ENCODE measurements around the gene MELTF.

Gene MELTF

DNA sequence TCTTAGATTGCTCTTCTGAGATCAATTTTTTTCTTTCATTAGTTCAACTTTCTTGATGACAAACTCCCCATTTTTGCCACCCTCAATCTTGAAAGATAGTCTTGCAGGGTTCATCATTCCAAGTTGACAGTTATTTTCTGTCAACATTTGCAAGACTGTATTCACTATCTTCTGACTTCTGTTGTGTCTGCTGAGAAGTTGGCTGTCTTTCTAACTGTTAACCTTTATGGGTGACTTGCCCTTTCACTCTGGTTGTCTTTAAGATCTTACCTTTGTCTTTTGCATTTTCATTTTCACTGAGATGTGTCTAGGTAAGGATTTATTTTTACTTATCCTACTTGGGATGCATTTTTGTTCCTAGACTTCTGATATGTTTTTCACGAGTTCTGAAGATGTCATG is 46.4 kb downstream of the MELTF start:
- no peak for TF ChIP-seq ARNTL (CRISPR knock-in tag; IDR thresholded peaks at IDR 0.05; ENCODE audit: borderline replicate concordance, low read depth)
- TF ChIP-seq, protein P1, sequence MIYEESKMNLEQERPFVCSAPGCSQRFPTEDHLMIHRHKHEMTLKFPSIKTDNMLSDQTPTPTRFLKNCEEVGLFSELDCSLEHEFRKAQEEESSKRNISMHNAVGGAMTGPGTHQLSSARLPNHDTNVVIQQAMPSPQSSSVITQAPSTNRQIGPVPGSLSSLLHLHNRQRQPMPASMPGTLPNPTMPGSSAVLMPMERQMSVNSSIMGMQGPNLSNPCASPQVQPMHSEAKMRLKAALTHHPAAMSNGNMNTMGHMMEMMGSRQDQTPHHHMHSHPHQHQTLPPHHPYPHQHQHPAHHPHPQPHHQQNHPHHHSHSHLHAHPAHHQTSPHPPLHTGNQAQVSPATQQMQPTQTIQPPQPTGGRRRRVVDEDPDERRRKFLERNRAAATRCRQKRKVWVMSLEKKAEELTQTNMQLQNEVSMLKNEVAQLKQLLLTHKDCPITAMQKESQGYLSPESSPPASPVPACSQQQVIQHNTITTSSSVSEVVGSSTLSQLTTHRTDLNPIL (CRISPR knock-in tag; IDR thresholded peaks at IDR 0.05; ENCODE audit: low read depth): no peak
- TF ChIP-seq, protein P2, sequence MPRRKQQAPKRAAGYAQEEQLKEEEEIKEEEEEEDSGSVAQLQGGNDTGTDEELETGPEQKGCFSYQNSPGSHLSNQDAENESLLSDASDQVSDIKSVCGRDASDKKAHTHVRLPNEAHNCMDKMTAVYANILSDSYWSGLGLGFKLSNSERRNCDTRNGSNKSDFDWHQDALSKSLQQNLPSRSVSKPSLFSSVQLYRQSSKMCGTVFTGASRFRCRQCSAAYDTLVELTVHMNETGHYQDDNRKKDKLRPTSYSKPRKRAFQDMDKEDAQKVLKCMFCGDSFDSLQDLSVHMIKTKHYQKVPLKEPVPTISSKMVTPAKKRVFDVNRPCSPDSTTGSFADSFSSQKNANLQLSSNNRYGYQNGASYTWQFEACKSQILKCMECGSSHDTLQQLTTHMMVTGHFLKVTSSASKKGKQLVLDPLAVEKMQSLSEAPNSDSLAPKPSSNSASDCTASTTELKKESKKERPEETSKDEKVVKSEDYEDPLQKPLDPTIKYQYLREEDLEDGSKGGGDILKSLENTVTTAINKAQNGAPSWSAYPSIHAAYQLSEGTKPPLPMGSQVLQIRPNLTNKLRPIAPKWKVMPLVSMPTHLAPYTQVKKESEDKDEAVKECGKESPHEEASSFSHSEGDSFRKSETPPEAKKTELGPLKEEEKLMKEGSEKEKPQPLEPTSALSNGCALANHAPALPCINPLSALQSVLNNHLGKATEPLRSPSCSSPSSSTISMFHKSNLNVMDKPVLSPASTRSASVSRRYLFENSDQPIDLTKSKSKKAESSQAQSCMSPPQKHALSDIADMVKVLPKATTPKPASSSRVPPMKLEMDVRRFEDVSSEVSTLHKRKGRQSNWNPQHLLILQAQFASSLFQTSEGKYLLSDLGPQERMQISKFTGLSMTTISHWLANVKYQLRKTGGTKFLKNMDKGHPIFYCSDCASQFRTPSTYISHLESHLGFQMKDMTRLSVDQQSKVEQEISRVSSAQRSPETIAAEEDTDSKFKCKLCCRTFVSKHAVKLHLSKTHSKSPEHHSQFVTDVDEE (CRISPR knock-in tag; IDR thresholded peaks at IDR 0.05): no peak
- ATAC-seq: no peak

DNA sequence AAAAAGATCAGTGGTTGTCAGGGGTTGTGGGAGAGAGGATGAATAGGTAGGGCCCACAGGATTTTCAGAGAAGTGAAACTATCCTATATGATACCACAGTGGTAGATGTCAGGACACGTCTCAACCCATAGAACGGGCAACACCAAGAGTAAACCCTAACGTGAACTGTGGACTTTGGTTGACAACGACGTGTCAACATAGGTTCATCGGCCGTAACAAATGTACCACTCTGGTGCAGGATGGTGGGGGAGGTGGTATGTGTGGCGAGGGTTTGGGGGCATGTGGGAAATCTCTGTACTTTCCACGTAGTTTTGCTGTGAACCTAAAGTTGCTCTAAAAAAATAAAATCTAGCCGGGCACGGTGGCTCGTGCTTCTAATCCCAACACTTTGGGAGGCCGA is 48.0 kb downstream of the MELTF start:
- TF ChIP-seq, protein P3, sequence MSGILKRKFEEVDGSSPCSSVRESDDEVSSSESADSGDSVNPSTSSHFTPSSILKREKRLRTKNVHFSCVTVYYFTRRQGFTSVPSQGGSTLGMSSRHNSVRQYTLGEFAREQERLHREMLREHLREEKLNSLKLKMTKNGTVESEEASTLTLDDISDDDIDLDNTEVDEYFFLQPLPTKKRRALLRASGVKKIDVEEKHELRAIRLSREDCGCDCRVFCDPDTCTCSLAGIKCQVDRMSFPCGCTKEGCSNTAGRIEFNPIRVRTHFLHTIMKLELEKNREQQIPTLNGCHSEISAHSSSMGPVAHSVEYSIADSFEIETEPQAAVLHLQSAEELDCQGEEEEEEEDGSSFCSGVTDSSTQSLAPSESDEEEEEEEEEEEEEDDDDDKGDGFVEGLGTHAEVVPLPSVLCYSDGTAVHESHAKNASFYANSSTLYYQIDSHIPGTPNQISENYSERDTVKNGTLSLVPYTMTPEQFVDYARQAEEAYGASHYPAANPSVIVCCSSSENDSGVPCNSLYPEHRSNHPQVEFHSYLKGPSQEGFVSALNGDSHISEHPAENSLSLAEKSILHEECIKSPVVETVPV (CRISPR knock-in tag; IDR thresholded peaks at IDR 0.05): no peak

DNA sequence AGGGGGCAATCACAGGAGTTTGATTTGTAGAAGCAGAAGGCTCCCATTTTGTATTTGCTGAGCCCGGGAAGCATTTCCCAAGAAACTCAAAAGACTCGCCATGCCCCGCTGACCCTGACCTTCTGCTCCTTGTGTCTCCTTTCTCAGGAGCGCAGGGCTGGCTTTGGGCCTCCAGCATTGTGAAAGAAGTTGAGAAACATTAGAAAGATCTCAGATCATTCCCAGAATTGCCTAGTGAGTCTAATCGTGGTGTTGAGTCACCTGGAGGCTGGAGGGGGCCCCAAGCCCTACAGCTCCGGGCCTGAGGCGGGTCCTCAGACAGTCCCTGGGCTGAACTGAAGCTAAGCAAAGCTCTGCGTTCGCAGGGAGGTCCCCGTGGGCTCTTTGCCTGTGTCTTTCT is 50.1 kb downstream of the MELTF start:
- TF ChIP-seq, protein P4, sequence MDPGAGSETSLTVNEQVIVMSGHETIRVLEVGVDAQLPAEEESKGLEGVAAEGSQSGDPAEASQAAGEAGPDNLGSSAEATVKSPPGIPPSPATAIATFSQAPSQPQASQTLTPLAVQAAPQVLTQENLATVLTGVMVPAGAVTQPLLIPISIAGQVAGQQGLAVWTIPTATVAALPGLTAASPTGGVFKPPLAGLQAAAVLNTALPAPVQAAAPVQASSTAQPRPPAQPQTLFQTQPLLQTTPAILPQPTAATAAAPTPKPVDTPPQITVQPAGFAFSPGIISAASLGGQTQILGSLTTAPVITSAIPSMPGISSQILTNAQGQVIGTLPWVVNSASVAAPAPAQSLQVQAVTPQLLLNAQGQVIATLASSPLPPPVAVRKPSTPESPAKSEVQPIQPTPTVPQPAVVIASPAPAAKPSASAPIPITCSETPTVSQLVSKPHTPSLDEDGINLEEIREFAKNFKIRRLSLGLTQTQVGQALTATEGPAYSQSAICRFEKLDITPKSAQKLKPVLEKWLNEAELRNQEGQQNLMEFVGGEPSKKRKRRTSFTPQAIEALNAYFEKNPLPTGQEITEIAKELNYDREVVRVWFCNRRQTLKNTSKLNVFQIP (CRISPR knock-in tag; IDR thresholded peaks at IDR 0.05; ENCODE audit: borderline replicate concordance, low read depth): no peak
- no peak for TF ChIP-seq ZFP30 (CRISPR knock-in tag; IDR thresholded peaks at IDR 0.05)
- TF ChIP-seq BACH2 (CRISPR knock-in tag; IDR thresholded peaks at IDR 0.05; ENCODE audit: borderline replicate concordance): no peak
- TF ChIP-seq, protein P3 (CRISPR knock-in tag; IDR thresholded peaks at IDR 0.05): no peak
- TF ChIP-seq ISL1 (CRISPR knock-in tag; IDR thresholded peaks at IDR 0.05): no peak
- no peak for TF ChIP-seq PPARA (CRISPR knock-in tag; IDR thresholded peaks at IDR 0.05; ENCODE audit: borderline replicate concordance)
- TF ChIP-seq ZFP3 (CRISPR knock-in tag; IDR thresholded peaks at IDR 0.05): no peak
- TF ChIP-seq OSR1 (CRISPR knock-in tag; IDR thresholded peaks at IDR 0.05): no peak
- TF ChIP-seq ZC3H10 (CRISPR knock-in tag; IDR thresholded peaks at IDR 0.05): no peak
- ATAC-seq: no peak

More for the DNA sequence above, 48.0 kb downstream of the MELTF start:
- no peak for ATAC-seq

DNA sequence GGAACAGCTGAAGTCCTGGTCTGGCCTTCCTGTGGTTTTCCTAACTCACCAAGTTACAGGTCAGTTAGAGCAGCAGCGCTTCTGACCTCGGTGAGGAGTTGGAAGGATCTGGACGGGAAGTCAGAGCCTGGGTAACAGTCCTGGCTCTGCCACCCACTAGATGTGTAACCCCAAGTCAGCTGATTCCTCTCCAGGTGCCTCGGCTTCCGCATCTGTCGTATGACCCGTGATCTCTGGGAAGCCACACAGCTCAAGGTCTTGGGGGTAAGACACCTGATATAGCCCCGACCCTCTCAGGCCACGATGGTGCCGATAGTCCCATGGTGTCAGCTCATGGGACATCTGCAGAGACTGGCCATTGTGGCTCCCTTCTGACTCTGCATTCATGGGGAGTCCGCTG is 52.7 kb downstream of the MELTF start:
- ATAC-seq: no peak
- TF ChIP-seq PPARA (CRISPR knock-in tag; IDR thresholded peaks at IDR 0.05; ENCODE audit: borderline replicate concordance) (no peak), ARNTL (CRISPR knock-in tag; IDR thresholded peaks at IDR 0.05; ENCODE audit: borderline replicate concordance, low read depth) (no peak), ISL1 (CRISPR knock-in tag; IDR thresholded peaks at IDR 0.05) (no peak), ZNF8 (CRISPR knock-in tag; IDR thresholded peaks at IDR 0.05) (no peak), OSR1 (CRISPR knock-in tag; IDR thresholded peaks at IDR 0.05) (no peak), CSDC2 (CRISPR knock-in tag; IDR thresholded peaks at IDR 0.05) (no peak), ZFP30 (CRISPR knock-in tag; IDR thresholded peaks at IDR 0.05) (no peak), ZFP3 (CRISPR knock-in tag; IDR thresholded peaks at IDR 0.05) (no peak), TOX (CRISPR knock-in tag; IDR thresholded peaks at IDR 0.05; ENCODE audit: borderline replicate concordance) (no peak), BACH2 (CRISPR knock-in tag; IDR thresholded peaks at IDR 0.05; ENCODE audit: borderline replicate concordance) (no peak)
- TF ChIP-seq, protein P3 (CRISPR knock-in tag; IDR thresholded peaks at IDR 0.05): no peak
- TF ChIP-seq, protein P5, sequence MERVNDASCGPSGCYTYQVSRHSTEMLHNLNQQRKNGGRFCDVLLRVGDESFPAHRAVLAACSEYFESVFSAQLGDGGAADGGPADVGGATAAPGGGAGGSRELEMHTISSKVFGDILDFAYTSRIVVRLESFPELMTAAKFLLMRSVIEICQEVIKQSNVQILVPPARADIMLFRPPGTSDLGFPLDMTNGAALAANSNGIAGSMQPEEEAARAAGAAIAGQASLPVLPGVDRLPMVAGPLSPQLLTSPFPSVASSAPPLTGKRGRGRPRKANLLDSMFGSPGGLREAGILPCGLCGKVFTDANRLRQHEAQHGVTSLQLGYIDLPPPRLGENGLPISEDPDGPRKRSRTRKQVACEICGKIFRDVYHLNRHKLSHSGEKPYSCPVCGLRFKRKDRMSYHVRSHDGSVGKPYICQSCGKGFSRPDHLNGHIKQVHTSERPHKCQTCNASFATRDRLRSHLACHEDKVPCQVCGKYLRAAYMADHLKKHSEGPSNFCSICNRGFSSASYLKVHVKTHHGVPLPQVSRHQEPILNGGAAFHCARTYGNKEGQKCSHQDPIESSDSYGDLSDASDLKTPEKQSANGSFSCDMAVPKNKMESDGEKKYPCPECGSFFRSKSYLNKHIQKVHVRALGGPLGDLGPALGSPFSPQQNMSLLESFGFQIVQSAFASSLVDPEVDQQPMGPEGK (CRISPR knock-in tag; IDR thresholded peaks at IDR 0.05; ENCODE audit: borderline replicate concordance): no peak
- TF ChIP-seq, protein P4 (CRISPR knock-in tag; IDR thresholded peaks at IDR 0.05; ENCODE audit: borderline replicate concordance, low read depth): no peak
- TF ChIP-seq, protein P2 (CRISPR knock-in tag; IDR thresholded peaks at IDR 0.05): no peak
